ENCODE measurements around the gene PDXK. TPM values are rescaled to one million over a fixed set of nuclear protein-coding genes. Genes with fewer than 3 reads are reported as not detected.
A peak's percentile ranks its signal among the peaks of the same experiment; 100 is the strongest.

PDXK gene
- total and polyA plus RNA-seq, 9 of the 15 experiments (the other 6 are each of a cell fraction or from before 2014, with no cell fraction given), result 5.6 to 162 (median 76.5) TPM

DNA sequence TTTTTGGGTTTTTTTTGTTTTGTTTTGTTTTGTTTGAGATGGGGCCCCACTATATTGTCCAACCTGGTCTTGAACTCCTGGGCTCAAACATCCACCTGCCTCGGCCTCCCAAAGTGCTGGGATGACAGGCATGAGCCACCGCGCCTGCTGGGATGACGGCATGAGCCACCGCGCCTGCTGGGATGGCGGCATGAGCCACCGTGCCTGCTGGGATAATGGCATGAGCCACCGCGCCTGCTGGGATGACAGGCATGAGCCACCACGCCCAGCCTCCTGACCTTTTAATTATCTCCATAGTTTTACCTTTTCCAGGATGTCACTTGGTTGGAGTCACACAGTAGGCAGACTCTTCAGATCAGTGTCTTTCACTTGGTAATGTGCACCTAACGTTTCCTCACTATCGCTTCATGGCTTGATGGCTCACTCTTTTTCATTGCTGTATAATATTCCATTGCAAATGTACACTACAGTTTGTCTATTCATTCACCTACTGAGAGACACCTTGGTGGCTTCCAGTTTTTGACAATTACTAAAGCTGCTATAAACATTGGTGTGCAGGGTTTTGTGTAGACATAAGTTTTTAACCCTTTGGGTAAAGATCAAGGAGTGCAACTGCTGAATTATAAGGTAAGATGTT, 10.1 kb upstream of the PDXK start (continued):
- peak; percentile 33 for TF ChIP-seq CHD4 (IDR thresholded peaks at IDR 0.05; ENCODE audit: insufficient read depth, insufficient replicate concordance, low read depth, low read length, poor library complexity, severe bottlenecking)
- TF ChIP-seq RBM25 (IDR thresholded peaks at IDR 0.05; ENCODE audit: low read depth, low read length, severe bottlenecking), result peak; percentile 91
- TF ChIP-seq, protein P1, sequence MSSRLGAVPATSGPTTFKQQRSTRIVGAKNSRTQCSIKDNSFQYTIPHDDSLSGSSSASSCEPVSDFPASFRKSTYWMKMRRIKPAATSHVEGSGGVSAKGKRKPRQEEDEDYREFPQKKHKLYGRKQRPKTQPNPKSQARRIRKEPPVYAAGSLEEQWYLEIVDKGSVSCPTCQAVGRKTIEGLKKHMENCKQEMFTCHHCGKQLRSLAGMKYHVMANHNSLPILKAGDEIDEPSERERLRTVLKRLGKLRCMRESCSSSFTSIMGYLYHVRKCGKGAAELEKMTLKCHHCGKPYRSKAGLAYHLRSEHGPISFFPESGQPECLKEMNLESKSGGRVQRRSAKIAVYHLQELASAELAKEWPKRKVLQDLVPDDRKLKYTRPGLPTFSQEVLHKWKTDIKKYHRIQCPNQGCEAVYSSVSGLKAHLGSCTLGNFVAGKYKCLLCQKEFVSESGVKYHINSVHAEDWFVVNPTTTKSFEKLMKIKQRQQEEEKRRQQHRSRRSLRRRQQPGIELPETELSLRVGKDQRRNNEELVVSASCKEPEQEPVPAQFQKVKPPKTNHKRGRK (tag; IDR thresholded peaks at IDR 0.05), result no peak
- TF ChIP-seq, protein P2, sequence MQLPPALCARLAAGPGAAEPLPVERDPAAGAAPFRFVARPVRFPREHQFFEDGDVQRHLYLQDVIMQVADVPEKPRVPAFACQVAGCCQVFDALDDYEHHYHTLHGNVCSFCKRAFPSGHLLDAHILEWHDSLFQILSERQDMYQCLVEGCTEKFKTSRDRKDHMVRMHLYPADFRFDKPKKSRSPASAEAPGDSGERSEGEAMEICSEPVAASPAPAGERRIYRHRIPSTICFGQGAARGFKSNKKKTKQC (CRISPR knock-in tag; IDR thresholded peaks at IDR 0.05), result no peak
- TF ChIP-seq NFRKB (IDR thresholded peaks at IDR 0.05; ENCODE audit: low read depth), result no peak
- no peak for TF ChIP-seq RB1 (IDR thresholded peaks at IDR 0.05; ENCODE audit: low read depth)
- no peak for TF ChIP-seq RAD51 (IDR thresholded peaks at IDR 0.05; ENCODE audit: borderline replicate concordance, low read depth)
- TF ChIP-seq, protein P3, sequence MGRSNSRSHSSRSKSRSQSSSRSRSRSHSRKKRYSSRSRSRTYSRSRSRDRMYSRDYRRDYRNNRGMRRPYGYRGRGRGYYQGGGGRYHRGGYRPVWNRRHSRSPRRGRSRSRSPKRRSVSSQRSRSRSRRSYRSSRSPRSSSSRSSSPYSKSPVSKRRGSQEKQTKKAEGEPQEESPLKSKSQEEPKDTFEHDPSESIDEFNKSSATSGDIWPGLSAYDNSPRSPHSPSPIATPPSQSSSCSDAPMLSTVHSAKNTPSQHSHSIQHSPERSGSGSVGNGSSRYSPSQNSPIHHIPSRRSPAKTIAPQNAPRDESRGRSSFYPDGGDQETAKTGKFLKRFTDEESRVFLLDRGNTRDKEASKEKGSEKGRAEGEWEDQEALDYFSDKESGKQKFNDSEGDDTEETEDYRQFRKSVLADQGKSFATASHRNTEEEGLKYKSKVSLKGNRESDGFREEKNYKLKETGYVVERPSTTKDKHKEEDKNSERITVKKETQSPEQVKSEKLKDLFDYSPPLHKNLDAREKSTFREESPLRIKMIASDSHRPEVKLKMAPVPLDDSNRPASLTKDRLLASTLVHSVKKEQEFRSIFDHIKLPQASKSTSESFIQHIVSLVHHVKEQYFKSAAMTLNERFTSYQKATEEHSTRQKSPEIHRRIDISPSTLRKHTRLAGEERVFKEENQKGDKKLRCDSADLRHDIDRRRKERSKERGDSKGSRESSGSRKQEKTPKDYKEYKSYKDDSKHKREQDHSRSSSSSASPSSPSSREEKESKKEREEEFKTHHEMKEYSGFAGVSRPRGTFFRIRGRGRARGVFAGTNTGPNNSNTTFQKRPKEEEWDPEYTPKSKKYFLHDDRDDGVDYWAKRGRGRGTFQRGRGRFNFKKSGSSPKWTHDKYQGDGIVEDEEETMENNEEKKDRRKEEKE (IDR thresholded peaks at IDR 0.05; ENCODE audit: borderline replicate concordance in 1 of 2, control insufficient read depth in 1 of 2, low read depth in 2 of 2, low read length in 1 of 2), result no peak
- no peak for TF ChIP-seq ZNF507 (tag; conservative IDR thresholded peaks at IDR 0.05)
- no peak for TF ChIP-seq POLR2A (conservative IDR thresholded peaks at IDR 0.05)
- TF ChIP-seq BCOR (IDR thresholded peaks at IDR 0.05), result peak; percentile 91
- no peak for TF ChIP-seq RAD21 (CRISPR knock-in tag; conservative IDR thresholded peaks at IDR 0.05 in 1 of 2, IDR thresholded peaks at IDR 0.05 in 1 of 2)
- no peak for TF ChIP-seq ZNF140 (CRISPR knock-in tag; IDR thresholded peaks at IDR 0.05)
- TF ChIP-seq ETV5 (CRISPR knock-in tag; IDR thresholded peaks at IDR 0.05; ENCODE audit: low read depth), result no peak
- no peak for TF ChIP-seq GABPA (tag; conservative IDR thresholded peaks at IDR 0.05; ENCODE audit: low read depth)
- no peak for TF ChIP-seq FOXM1 (IDR thresholded peaks at IDR 0.05; ENCODE audit: low read depth)
- TF ChIP-seq FOXM1 (CRISPR knock-in tag; IDR thresholded peaks at IDR 0.05; ENCODE audit: low read depth), result no peak
- no peak for TF ChIP-seq GTF2F1 (IDR thresholded peaks at IDR 0.05; ENCODE audit: low read depth, low read length)
- TF ChIP-seq PHTF2 (CRISPR knock-in tag; IDR thresholded peaks at IDR 0.05), result no peak
- no peak for TF ChIP-seq PHB (CRISPR knock-in tag; IDR thresholded peaks at IDR 0.05)
- no peak for TF ChIP-seq SP1 (CRISPR knock-in tag; IDR thresholded peaks at IDR 0.05)
- TF ChIP-seq, protein P4, sequence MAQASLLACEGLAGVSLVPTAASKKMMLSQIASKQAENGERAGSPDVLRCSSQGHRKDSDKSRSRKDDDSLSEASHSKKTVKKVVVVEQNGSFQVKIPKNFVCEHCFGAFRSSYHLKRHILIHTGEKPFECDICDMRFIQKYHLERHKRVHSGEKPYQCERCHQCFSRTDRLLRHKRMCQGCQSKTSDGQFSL (CRISPR knock-in tag; IDR thresholded peaks at IDR 0.05), result no peak
- TF ChIP-seq, protein P4 (tag; IDR thresholded peaks at IDR 0.05), result no peak
- no peak for TF ChIP-seq FOXA3 (CRISPR knock-in tag; conservative IDR thresholded peaks at IDR 0.05 in 1 of 2, IDR thresholded peaks at IDR 0.05 in 1 of 2)

All from K562 (cell line).